ENCODE results near the gene SH3BP4.

Gene SH3BP4

GRCh38 chr2:234951664-234952269 is at the start of gene SH3BP4:
SH3BP4 (plus strand) TSS chr2:234952017; CDS start chr2:235035003, 82,986 bp downstream.
- H3K4me3 ChIP-seq (ENCODE audit: low read length) = no peak within 1 kb of the TSS
- no peaks in the 10 kb centered on the region for H3K4me1 ChIP-seq (ENCODE audit: low read length)
- no peaks in the 10 kb centered on the region for H3K9me3 ChIP-seq (ENCODE audit: insufficient read depth, low read length)
- H3K36me3 ChIP-seq (replicated peaks; ENCODE audit: low read depth, low read length) = no peaks in the 10 kb centered on the region
- no peaks in the 10 kb centered on the region for H3K27me3 ChIP-seq (ENCODE audit: low read depth, low read length)
- H4K20me1 ChIP-seq (ENCODE audit: insufficient read depth, low read length) = no peaks in the 10 kb centered on the region
- no peaks in the 10 kb centered on the region for H3K79me2 ChIP-seq (ENCODE audit: low read length)
- H2AFZ ChIP-seq (ENCODE audit: low read depth, low read length) = no peak within 1 kb of the TSS
- TF ChIP-seq CTCF (IDR thresholded peaks at IDR 0.05; ENCODE audit: low read depth, low read length) = no peak
- TF ChIP-seq EZH2phosphoT487 (IDR thresholded peaks at IDR 0.05; ENCODE audit: low read depth) = no peak
- H3K4me2 ChIP-seq (ENCODE audit: low read length) = no peak within 1 kb of the TSS
- no peak within 1 kb of the TSS for H3K9ac ChIP-seq (ENCODE audit: low read length)
- no peak within 1 kb of the TSS for H3K27ac ChIP-seq (ENCODE audit: low read length)

GRCh38 chr2:234904785-234905184 is 47.0 kb upstream of the SH3BP4 start:
- Histone ChIP-seq H3K27ac (ENCODE audit: low read length) (no peak overlapping the region), H3K36me3 (replicated peaks; ENCODE audit: low read depth, low read length) (no peaks in the 10 kb centered on the region), H3K27me3 (ENCODE audit: low read depth, low read length) (no peaks in the 10 kb centered on the region), H3K9ac (ENCODE audit: low read length) (no peak overlapping the region), H3K4me3 (ENCODE audit: low read length) (no peak overlapping the region), H3K4me2 (ENCODE audit: low read length) (no peak overlapping the region), H3K9me3 (ENCODE audit: insufficient read depth, low read length) (no peaks in the 10 kb centered on the region), H2AFZ (ENCODE audit: low read depth, low read length) (no peak overlapping the region), H3K79me2 (ENCODE audit: low read length) (no peaks in the 10 kb centered on the region), H3K4me1 (ENCODE audit: low read length) (no peaks in the 10 kb centered on the region), H4K20me1 (ENCODE audit: insufficient read depth, low read length) (no peaks in the 10 kb centered on the region)
- TF ChIP-seq CTCF (IDR thresholded peaks at IDR 0.05; ENCODE audit: low read depth, low read length) (no peak), EZH2phosphoT487 (IDR thresholded peaks at IDR 0.05; ENCODE audit: low read depth) (no peak)

- Histone ChIP-seq H3K27ac (ENCODE audit: low read length) (no peak overlapping the region), H3K79me2 (ENCODE audit: low read length) (no peaks in the 10 kb centered on the region), H3K27me3 (ENCODE audit: low read depth, low read length) (no peaks in the 10 kb centered on the region), H2AFZ (ENCODE audit: low read depth, low read length) (no peak overlapping the region), H3K9me3 (ENCODE audit: insufficient read depth, low read length) (no peaks in the 10 kb centered on the region), H3K4me2 (ENCODE audit: low read length) (no peak overlapping the region), H3K4me1 (ENCODE audit: low read length) (no peaks in the 10 kb centered on the region), H4K20me1 (ENCODE audit: insufficient read depth, low read length) (no peaks in the 10 kb centered on the region), H3K36me3 (replicated peaks; ENCODE audit: low read depth, low read length) (no peaks in the 10 kb centered on the region), H3K4me3 (ENCODE audit: low read length) (no peak overlapping the region), H3K9ac (ENCODE audit: low read length) (no peak overlapping the region)
- TF ChIP-seq EZH2phosphoT487 (IDR thresholded peaks at IDR 0.05; ENCODE audit: low read depth) (no peak), CTCF (IDR thresholded peaks at IDR 0.05; ENCODE audit: low read depth, low read length) (no peak)
Observed at GRCh38 chr2:234905547-234906265, 46.1 kb upstream of the SH3BP4 start.

GRCh38 chr2:234910186-234910679 is 41.6 kb upstream of the SH3BP4 start:
- no peaks in the 10 kb centered on the region for H3K79me2 ChIP-seq (ENCODE audit: low read length)
- H3K36me3 ChIP-seq (replicated peaks; ENCODE audit: low read depth, low read length) = no peaks in the 10 kb centered on the region
- no peak overlapping the region for H3K9ac ChIP-seq (ENCODE audit: low read length)
- no peak overlapping the region for H3K4me3 ChIP-seq (ENCODE audit: low read length)
- no peak overlapping the region for H3K27ac ChIP-seq (ENCODE audit: low read length)
- no peak overlapping the region for H2AFZ ChIP-seq (ENCODE audit: low read depth, low read length)
- no peaks in the 10 kb centered on the region for H3K4me1 ChIP-seq (ENCODE audit: low read length)
- no peaks in the 10 kb centered on the region for H3K27me3 ChIP-seq (ENCODE audit: low read depth, low read length)
- H3K9me3 ChIP-seq (ENCODE audit: insufficient read depth, low read length) = no peaks in the 10 kb centered on the region
- no peaks in the 10 kb centered on the region for H4K20me1 ChIP-seq (ENCODE audit: insufficient read depth, low read length)
- H3K4me2 ChIP-seq (ENCODE audit: low read length) = no peak overlapping the region
- TF ChIP-seq CTCF (IDR thresholded peaks at IDR 0.05; ENCODE audit: low read depth, low read length) = no peak
- TF ChIP-seq EZH2phosphoT487 (IDR thresholded peaks at IDR 0.05; ENCODE audit: low read depth) = no peak
